Body of pancreas (tissue), 4 donors: ENCODE data around the gene C12orf60. TPM values are rescaled to one million over a fixed set of nuclear protein-coding genes. Genes with fewer than 3 reads are reported as not detected.
A peak's percentile ranks its signal among the peaks of the same experiment; 100 is the strongest.

Source experiments
- ATAC-seq: fragments of 150-250 bp; one replicate; pipeline ENCODE4 v1.9.1; 2016
- DNase-seq, 4 donors: peaks; one replicate each; pipeline ENCODE4 v3.0.0-alpha.2; 2019
- H3K27ac ChIP-seq, 4 donors: fragments of 200-600 bp; sonication (generic); 1 replicate in 3 of 4; 2 replicates in 1 of 4; pipeline versions ENCODE4 v1.5.1 to v1.6.1; 2016 to 2019; ENCODE audit warnings: mild to moderate bottlenecking in 1 of 4, mixed read lengths in 1 of 4, moderate library complexity in 1 of 4
- H3K27me3 ChIP-seq, 2 donors: fragments of 200-600 bp; sonication (generic); one replicate each; pipeline ENCODE4 v1.6.0; 2016; ENCODE audit warnings: mild to moderate bottlenecking in 1 of 2
- H3K36me3 ChIP-seq, 2 donors: fragments of 200-600 bp; sonication (generic); replicated peaks in 1 of 2; 2 replicates each; pipeline ENCODE4 v1.5.1; 2016; ENCODE audit warnings: low read depth in 2 of 2; ENCODE audit not compliant: insufficient read depth in 1 of 2
- H3K4me1 ChIP-seq: fragments of 200-600 bp; sonication (generic); one replicate; pipeline ENCODE4 v1.6.0; 2016
- H3K4me3 ChIP-seq, 2 donors: fragments of 200-600 bp; sonication (generic); 1 replicate in 1 of 2; 2 replicates in 1 of 2; pipeline ENCODE4 v1.5.1; 2016 to 2019
- H3K9me3 ChIP-seq, 3 donors: fragments of 200-600 bp; sonication (generic); 1 replicate in 2 of 3; 2 replicates in 1 of 3; pipeline ENCODE4 v1.5.1; 2016
- CTCF ChIP-seq, 7 experiments: fragments of 450-650 bp in 4 of 7; fragments of 200-600 bp in 3 of 7; sonication (generic) in 3 of 7; IDR thresholded peaks; one replicate each; pipeline ENCODE4 v1.5.1; 2016 to 2019; ENCODE audit warnings: antibody characterized with exemption in 7 of 7
- POLR2A ChIP-seq, 3 donors: fragments of 450-650 bp; IDR thresholded peaks; one replicate each; pipeline ENCODE4 v1.6.1; 2016; ENCODE audit warnings: antibody characterized with exemption in 3 of 3, mild to moderate bottlenecking in 2 of 3
- WGBS, 2 donors: methylation state at CpG; one replicate each; pipeline ENCODE4 v1.1.5; 2017; 5-methylcytosine and 5-hydroxymethylcytosine counted together
- intact Hi-C: fragments of 100-400 bp; cut with DNase I; formaldehyde crosslinking; loops from one replicate; pipeline ENCODE4 v1.15.1; 2023
- total RNA-seq, 2 donors: library from RNA; depleted of rRNA; stranded (reverse); fragments of >200 nt; gene quantifications; one replicate each; pipeline ENCODE4 v1.1.0, GENCODE V29; 2016

Gene C12orf60
- total RNA-seq, 2 donors from 2014 or later = 1.8 TPM; not detected in 1

DNA sequence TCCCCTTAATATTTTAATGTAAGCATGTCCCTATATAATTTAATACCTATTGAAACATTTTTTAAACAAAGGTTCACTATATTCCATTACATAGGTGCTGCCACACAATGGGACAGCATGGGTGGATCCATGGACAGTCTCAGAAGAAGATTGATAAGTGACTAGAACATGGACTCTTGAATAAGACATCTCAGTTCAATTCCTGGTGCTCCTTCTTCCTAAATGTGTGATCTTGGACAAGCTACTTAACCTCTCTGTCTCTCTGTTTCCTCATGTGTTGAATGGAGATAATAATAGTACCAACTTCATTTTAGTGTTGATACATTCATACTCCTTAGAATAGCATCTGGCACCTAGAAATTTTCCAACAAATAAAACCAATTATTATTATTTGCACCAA, 40.9 kb downstream of the C12orf60 start:
- H3K27me3 ChIP-seq = no peaks in the 10 kb centered on the region
- ATAC-seq (no peak), DNase-seq (no peak)
- H3K9me3 ChIP-seq = no peaks in the 10 kb centered on the region
- no peaks in the 10 kb centered on the region for H3K36me3 ChIP-seq
- no peak overlapping the region for H3K27ac ChIP-seq
- peaks cover 67% of the 10 kb centered on the region for H3K4me1 ChIP-seq
- TF ChIP-seq POLR2A (IDR thresholded peaks at IDR 0.05) = no peak
- no peak for TF ChIP-seq CTCF (IDR thresholded peaks at IDR 0.05)
- intact Hi-C loops = no loop called here
- no peak overlapping the region for H3K4me3 ChIP-seq

- ATAC-seq (peak; percentile 63), DNase-seq (peak; percentile 59 to 75 (median 68))
- Histone ChIP-seq H3K27ac (peak overlapping the region in 2 of 4 donors; percentile 39 to 71), H3K9me3 (no peaks in the 10 kb centered on the region), H3K27me3 (no peaks in the 10 kb centered on the region), H3K4me1 (peaks cover 63% of the 10 kb centered on the region), H3K36me3 (no peaks in the 10 kb centered on the region), H3K4me3 (no peak overlapping the region)
- TF ChIP-seq CTCF (IDR thresholded peaks at IDR 0.05) (peak; percentile 61 to 94 (median 83)), POLR2A (IDR thresholded peaks at IDR 0.05) (no peak)
- intact Hi-C loops = loop anchor here (5.0 kb wide), 1 partner anchor 157 kb away; no protein-coding TSS in a partner anchor
- 3 to 8% methylated on average over 3 of the region's 3 CpGs for WGBS, 2 donors
Measured at GRCh38 chr12:14845350-14845750, 41.9 kb downstream of the C12orf60 start.

DNA sequence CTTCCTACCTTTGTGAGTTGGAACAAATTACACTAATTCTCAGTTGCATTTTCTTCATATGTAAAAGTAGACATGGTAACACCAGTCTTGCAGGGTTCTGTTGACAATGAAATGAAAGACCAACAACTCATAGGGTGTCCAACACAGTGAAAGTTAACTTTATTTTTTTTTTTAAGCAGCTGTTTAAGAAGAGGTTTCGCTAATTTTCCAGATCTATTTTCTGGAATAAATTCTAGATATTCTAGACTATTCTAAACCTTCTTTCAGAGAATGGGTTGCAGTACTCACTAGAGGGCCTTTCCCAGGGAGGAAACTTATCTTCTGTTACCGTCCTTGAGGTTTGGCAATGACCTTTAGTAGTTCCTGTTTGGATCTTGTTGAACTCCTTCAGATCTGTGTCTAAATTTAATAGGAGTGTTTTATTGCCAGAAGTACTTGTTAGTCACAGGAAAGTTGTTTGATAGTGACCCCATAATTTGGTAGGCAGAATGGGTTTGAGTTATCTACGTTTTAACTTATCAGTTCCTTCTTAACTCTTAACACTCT, 42.6 kb downstream of the C12orf60 start:
- WGBS, 2 donors = 23 to 34% methylated on average over 3 of the region's 3 CpGs
- Histone ChIP-seq H3K36me3 (no peaks in the 10 kb centered on the region), H3K4me3 (no peak overlapping the region), H3K4me1 (peaks cover 56% of the 10 kb centered on the region), H3K9me3 (no peaks in the 10 kb centered on the region), H3K27ac (peak overlapping the region in 3 of 4 donors; percentile 39 to 71 (median 55)), H3K27me3 (no peaks in the 10 kb centered on the region)
- TF ChIP-seq CTCF (IDR thresholded peaks at IDR 0.05) (no peak), POLR2A (IDR thresholded peaks at IDR 0.05) (no peak)
- ATAC-seq (no peak), DNase-seq (no peak)
- intact Hi-C loops = loop anchor here (5.0 kb wide), 1 partner anchor 156 kb away; no protein-coding TSS in a partner anchor

GRCh38 chr12:14846876-14847580, 43.6 kb downstream of the C12orf60 start:
- peak in 1 of 4 donors; percentile 40 for DNase-seq
- WGBS, 2 donors = 12 to 16% methylated on average over 4 of the region's 4 CpGs

More at GRCh38 chr12:14846876-14847580, 43.6 kb downstream of the C12orf60 start:
- Histone ChIP-seq H3K27me3 (no peaks in the 10 kb centered on the region), H3K4me3 (no peak overlapping the region), H3K36me3 (no peaks in the 10 kb centered on the region), H3K4me1 (peaks cover 47% of the 10 kb centered on the region), H3K9me3 (no peaks in the 10 kb centered on the region), H3K27ac (peak overlapping the region in 2 of 4 donors; percentile 12 to 71)
- ATAC-seq = peak; percentile 60
- no peak for TF ChIP-seq POLR2A (IDR thresholded peaks at IDR 0.05)
- TF ChIP-seq CTCF (IDR thresholded peaks at IDR 0.05) = no peak
- intact Hi-C loops = loop anchor here (5.0 kb wide), 1 partner anchor 155 kb away; no protein-coding TSS in a partner anchor
